Occipital lobe (tissue), 2 donors: Measurements from ENCODE around the gene SLC2A2. TPM values are rescaled to one million over a fixed set of nuclear protein-coding genes. Genes with fewer than 3 reads are reported as not detected.

Experiments
- small RNA-seq: library from RNA; depleted of rRNA; stranded (forward); fragments of <200 nt; gene quantifications from one replicate; pipeline ENCODE3, GENCODE V24; 2014
- total RNA-seq: library from RNA; depleted of rRNA; stranded (reverse); fragments of >200 nt; gene quantifications from one replicate; pipeline ENCODE4 v1.2.3, GENCODE V29; 2014

The SLC2A2 gene
- total RNA-seq, 1 donor from 2014 or later: not detected

Small RNA genes within 50 kb of the gene (small RNA-seq; reads per million reads assigned to genes)
- gene RNU1-70P: 0.09 reads per million

Other genes with a start within 250 kb of the SLC2A2 start
- gene RPL22L1, start 156.5 kb downstream of the SLC2A2 start, total RNA-seq: 23.2 TPM
- gene EIF5A2, start 118.1 kb downstream of the SLC2A2 start, total RNA-seq: 9.5 TPM